Colonic mucosa (tissue), 4 donors: ENCODE results near the gene JOSD1. TPM values are rescaled to one million over a fixed set of nuclear protein-coding genes. Genes with fewer than 3 reads are reported as not detected.

Experiments
- DNase-seq: peaks from one replicate; pipeline ENCODE4 v3.0.0-alpha.2; 2020
- H3K27ac ChIP-seq: fragments of 200-600 bp; one replicate; pipeline ENCODE4 v1.8.0; 2021
- H3K27me3 ChIP-seq: fragments of 200-600 bp; one replicate; pipeline ENCODE4 v1.8.0; 2021
- H3K36me3 ChIP-seq: fragments of 200-600 bp; one replicate; pipeline ENCODE4 v1.8.0; 2021
- H3K4me1 ChIP-seq: fragments of 200-600 bp; one replicate; pipeline ENCODE4 v1.8.0; 2021; ENCODE audit warnings: mild to moderate bottlenecking
- H3K4me3 ChIP-seq: fragments of 200-600 bp; one replicate; pipeline ENCODE4 v1.8.0; 2021
- H3K9ac ChIP-seq, 2 donors: one replicate each; pipeline ENCODE4 v1.7.0; 2013; ENCODE audit warnings: control low read depth in 2 of 2, low read depth in 2 of 2, low read length in 2 of 2
- H3K9me3 ChIP-seq: fragments of 200-600 bp; one replicate; pipeline ENCODE4 v1.8.0; 2021
- intact Hi-C: fragments of 100-400 bp; cut with DNase I; formaldehyde crosslinking; loops from one replicate; pipeline ENCODE4 v1.14.1; 2022
- total RNA-seq, 2 donors: library from RNA; stranded (reverse); fragmentation: NEBNext Ultra II Directional in 1 of 2; extraction: Animal tissue kit (Norgen Biotek cat#: 25700) in 1 of 2; gene quantifications; one replicate each; pipeline ENCODE4 v1.2.1, GENCODE V29; 2021
- TF ChIP-seq, protein P1 (sequence below): fragments of 200-600 bp; IDR thresholded peaks from one replicate; pipeline ENCODE4 v1.8.0; 2022; ENCODE audit warnings: antibody characterized with exemption, mild to moderate bottlenecking
- donor health status: healthy.
- donor health status: DM: no; HTN: no; CAD: no.
- donor health status: DM: no; HTN: no; CAD: no.

The JOSD1 gene
- total RNA-seq, 2 donors from 2014 or later = 52.4 to 108 TPM

DNA sequence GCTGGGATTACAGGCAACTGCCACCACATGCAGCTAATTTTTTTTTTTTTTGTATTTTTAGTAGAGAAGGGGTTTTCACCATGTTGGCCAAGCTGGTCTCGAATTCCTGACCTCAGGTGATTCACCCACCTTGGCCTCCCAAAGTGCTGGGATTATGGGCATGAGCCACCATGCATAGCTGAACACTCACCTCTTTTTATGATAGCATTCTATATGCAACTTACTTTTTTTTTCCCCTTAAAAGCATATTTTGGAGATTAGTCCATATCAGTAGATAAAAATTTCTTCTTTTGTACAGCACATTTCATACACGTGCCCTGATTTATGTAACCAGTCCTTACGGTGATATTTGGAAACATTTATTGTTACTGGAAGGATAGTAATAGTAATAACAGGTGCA is 19.6 kb upstream of the JOSD1 start:
- TF ChIP-seq, protein P1, sequence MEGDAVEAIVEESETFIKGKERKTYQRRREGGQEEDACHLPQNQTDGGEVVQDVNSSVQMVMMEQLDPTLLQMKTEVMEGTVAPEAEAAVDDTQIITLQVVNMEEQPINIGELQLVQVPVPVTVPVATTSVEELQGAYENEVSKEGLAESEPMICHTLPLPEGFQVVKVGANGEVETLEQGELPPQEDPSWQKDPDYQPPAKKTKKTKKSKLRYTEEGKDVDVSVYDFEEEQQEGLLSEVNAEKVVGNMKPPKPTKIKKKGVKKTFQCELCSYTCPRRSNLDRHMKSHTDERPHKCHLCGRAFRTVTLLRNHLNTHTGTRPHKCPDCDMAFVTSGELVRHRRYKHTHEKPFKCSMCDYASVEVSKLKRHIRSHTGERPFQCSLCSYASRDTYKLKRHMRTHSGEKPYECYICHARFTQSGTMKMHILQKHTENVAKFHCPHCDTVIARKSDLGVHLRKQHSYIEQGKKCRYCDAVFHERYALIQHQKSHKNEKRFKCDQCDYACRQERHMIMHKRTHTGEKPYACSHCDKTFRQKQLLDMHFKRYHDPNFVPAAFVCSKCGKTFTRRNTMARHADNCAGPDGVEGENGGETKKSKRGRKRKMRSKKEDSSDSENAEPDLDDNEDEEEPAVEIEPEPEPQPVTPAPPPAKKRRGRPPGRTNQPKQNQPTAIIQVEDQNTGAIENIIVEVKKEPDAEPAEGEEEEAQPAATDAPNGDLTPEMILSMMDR = no peak
- H3K4me3 ChIP-seq = no peak overlapping the region
- intact Hi-C loops = no loop called here
- DNase-seq = no peak
- no peaks in the 10 kb centered on the region for H3K27me3 ChIP-seq
- H3K9ac ChIP-seq = no peak overlapping the region
- no peaks in the 10 kb centered on the region for H3K4me1 ChIP-seq
- H3K36me3 ChIP-seq = peaks cover 48% of the 10 kb centered on the region
- no peak overlapping the region for H3K27ac ChIP-seq
- H3K9me3 ChIP-seq = no peaks in the 10 kb centered on the region

DNA sequence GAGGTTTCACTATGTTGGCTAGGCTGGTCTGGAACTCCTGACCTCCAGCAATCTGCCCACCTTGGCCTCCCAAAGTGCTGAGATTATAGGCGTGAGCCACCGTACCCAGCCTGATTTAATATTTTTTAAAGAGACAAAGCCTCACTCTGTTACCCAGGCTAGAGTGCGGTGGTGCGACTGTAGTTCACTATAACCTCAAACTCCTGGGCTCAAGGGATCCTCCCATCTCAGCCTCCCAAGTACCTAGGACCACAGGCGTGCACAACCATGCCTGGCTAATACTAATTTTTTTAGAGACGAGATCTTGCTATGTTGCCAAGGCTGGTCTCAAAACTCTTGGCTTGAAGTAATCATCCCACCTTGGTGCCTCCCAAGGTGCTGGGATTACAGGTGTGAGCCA is 18.5 kb upstream of the JOSD1 start:
- no peak overlapping the region for H3K4me3 ChIP-seq
- DNase-seq = no peak
- no peaks in the 10 kb centered on the region for H3K4me1 ChIP-seq
- H3K27me3 ChIP-seq = no peaks in the 10 kb centered on the region
- H3K9ac ChIP-seq = no peak overlapping the region
- TF ChIP-seq, protein P1 = no peak
- intact Hi-C loops = no loop called here
- no peak overlapping the region for H3K27ac ChIP-seq
- H3K36me3 ChIP-seq = peaks cover 38% of the 10 kb centered on the region
- H3K9me3 ChIP-seq = no peaks in the 10 kb centered on the region

DNA sequence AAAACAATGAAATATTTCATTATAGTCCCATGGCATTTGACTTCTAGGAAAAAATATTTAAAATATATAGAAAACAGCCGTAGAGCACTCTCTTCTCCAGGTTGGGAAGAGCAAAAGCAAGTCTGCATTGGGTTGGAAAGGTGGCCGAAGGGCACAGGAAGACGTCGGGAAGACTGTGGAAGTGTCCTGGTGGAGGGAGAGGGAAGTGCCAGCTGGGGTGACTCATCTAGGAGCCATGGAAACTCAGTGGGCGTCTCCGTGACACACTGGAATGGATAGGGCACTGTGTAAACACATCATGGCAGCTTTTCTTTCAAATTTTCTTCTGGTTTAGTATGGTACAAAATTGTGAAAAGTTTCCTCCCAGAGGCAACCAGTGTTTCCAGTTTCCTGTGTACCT is 17.7 kb upstream of the JOSD1 start:
- no peaks in the 10 kb centered on the region for H3K9me3 ChIP-seq
- TF ChIP-seq, protein P1 = peak; percentile 69
- H3K27me3 ChIP-seq = no peaks in the 10 kb centered on the region
- DNase-seq = peak; percentile 84
- H3K4me1 ChIP-seq = no peaks in the 10 kb centered on the region
- no peak overlapping the region for H3K9ac ChIP-seq
- no peak overlapping the region for H3K27ac ChIP-seq
- intact Hi-C loops = no loop called here
- peaks cover 36% of the 10 kb centered on the region for H3K36me3 ChIP-seq
- no peak overlapping the region for H3K4me3 ChIP-seq

DNA sequence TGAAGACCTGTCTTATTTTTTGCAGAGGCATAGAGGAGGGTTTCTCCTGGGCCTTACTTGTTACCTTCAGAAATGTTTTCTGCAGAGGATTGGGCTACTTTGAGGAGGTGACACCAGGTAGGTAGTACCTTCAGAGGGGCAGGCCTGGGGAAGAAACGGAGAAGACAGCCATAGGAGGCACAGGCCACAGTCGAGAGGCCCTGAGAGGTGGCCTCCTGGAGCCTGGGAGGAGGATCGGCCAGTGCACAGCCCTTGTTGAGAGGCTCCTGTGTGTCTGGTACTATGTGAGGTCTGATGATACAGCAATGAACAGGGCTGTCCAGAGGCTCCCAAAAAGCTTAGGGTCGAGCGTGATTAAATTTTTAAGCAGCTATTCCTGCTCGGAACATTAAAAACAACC is 16.5 kb upstream of the JOSD1 start:
- H3K4me1 ChIP-seq = no peaks in the 10 kb centered on the region
- H3K9ac ChIP-seq = no peak overlapping the region
- H3K27ac ChIP-seq = no peak overlapping the region
- no peak overlapping the region for H3K4me3 ChIP-seq
- intact Hi-C loops = no loop called here
- no peaks in the 10 kb centered on the region for H3K9me3 ChIP-seq
- peaks cover 25% of the 10 kb centered on the region for H3K36me3 ChIP-seq
- no peak for DNase-seq
- no peaks in the 10 kb centered on the region for H3K27me3 ChIP-seq
- TF ChIP-seq, protein P1 = no peak

DNA sequence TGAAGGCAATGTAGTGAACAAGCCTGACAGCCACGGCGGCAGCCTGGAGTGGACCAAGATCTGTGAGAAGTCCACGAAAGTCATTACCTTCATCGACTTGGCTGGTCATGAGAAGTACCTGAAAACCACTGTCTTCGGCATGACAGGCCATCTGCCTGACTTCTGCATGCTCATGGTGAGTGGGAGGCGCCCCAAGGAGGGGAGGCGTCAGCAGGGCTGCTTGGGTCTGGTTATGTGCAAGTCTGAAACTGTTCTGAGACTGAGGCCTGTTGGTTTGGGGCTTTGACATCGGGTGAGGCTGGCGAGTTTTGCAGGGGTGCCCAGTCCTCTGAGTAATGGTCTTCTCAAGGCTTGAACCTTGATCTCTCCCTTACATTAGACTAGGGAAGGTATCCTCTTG is 16.1 kb upstream of the JOSD1 start:
- Histone ChIP-seq H3K4me3 (no peak overlapping the region), H3K9ac (no peak overlapping the region), H3K36me3 (peaks cover 24% of the 10 kb centered on the region), H3K4me1 (no peaks in the 10 kb centered on the region), H3K27ac (no peak overlapping the region), H3K27me3 (no peaks in the 10 kb centered on the region), H3K9me3 (no peaks in the 10 kb centered on the region)
- TF ChIP-seq, protein P1 = no peak
- intact Hi-C loops = no loop called here
- no peak for DNase-seq

DNA sequence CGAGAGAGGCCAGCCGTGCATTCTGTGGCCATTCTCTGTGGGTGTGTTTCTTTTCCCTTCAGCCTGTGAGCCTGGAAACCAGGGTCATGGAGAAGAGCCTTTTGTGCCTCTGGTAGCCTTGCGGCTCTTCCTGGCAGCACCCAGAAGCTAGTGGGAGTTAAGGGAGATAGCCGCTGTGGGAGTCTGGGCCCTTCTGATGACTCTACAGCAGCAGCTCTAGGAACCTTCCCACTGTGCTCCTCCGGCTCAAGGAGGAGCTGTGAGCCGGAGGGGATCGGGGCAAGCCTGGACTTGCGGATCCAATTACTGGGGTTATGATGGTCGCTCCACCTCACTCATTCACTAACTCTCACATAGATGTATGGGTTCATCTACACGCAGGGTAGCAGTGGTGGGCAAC is 15.5 kb upstream of the JOSD1 start:
- TF ChIP-seq, protein P1 = no peak
- peaks cover 18% of the 10 kb centered on the region for H3K36me3 ChIP-seq
- H3K4me1 ChIP-seq = no peaks in the 10 kb centered on the region
- no peak overlapping the region for H3K9ac ChIP-seq
- H3K27me3 ChIP-seq = no peaks in the 10 kb centered on the region
- H3K27ac ChIP-seq = no peak overlapping the region
- H3K4me3 ChIP-seq = no peak overlapping the region
- H3K9me3 ChIP-seq = no peaks in the 10 kb centered on the region
- no peak for DNase-seq
- intact Hi-C loops = no loop called here
